Measurements from ENCODE around the gene MAPK14. TPM values are rescaled to one million over a fixed set of nuclear protein-coding genes. Genes with fewer than 3 reads are reported as not detected.

Gene MAPK14
- total and polyA plus RNA-seq, 4 donors, result 16.9 to 82.7 (median 35.9) TPM

DNA sequence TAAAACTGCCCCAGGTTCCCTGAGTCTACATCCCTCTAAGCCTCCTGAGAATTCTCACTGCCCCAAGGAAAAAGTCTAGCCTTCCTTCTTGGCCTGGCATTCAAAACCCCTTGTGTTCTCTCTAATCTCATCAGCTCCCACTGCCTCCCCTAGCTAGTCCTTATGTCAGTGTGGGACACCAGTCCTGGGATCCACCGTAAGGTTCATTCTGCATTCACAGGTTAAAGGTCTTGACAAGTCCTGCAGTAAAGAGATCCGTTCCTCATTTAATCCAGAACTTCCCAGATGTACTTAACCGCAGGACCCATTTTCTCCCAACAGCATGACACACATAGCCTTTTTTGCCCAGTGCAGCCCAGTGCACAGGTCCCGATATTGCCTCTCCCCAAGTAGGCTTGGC lies 114.4 kb downstream of the MAPK14 start:
- H3K4me1 ChIP-seq (ENCODE audit: control insufficient read depth in 4 of 4, insufficient read depth in 4 of 4, low read length in 3 of 4), result no peaks in the 10 kb centered on the region
- 97% methylated on average over 4 of the region's 4 CpGs for WGBS
- no peak for DNase-seq (ENCODE audit: low spot score)

DNA sequence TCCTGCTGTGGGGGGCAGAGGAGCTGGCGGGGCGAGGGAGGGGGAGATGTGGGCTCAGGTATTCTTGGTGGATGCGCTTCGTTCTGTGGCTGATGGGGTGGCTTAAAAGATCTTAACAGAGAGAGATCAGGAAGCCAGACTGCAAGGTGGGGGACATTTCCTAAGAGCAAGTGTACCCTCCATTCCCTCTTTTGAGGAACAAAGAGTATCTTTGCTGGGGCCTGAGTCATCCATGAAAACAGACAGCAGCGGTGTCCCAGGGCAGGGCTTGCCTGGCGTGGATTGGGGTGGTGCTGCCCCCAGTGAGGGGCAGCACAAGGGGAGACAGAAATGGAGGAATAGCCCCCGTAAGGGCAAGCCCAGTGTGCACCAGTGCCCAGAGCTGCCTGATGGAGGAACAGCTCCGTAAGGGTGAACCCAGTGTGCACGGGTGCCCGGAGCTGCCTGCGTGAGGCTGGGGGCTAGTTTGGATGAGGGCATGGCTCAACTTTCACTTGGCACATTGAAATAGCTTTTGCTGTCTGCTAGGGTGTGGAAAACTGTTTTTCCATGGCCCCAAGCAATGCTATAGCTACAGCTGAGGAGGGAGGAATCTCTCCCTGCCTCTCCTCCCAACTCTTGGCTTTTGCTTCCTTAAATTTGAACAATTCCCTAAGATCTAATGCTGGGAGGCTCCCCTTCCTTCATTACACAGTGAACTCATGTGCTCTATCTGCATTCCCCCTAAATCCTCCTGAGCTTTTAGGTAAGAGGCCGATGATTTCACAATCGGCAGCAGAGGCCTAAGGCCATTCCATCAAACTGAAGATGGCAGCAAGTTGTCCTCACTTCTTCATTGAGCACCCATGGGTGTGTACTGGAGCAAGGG lies 115.6 kb downstream of the MAPK14 start:
- 94% methylated on average over 13 of the region's 13 CpGs for WGBS
- TF ChIP-seq RXRA (IDR thresholded peaks at IDR 0.05), result no peak

More for the DNA sequence above, 114.4 kb downstream of the MAPK14 start:
- no peak overlapping the region for H3K27ac ChIP-seq (ENCODE audit: low read depth in 1 of 2, low read length in 2 of 2)
- H3K27me3 ChIP-seq (ENCODE audit: control insufficient read depth in 4 of 4, insufficient read depth in 4 of 4, low read length in 3 of 4), result no peaks in the 10 kb centered on the region
- no peak overlapping the region for H3K4me3 ChIP-seq (ENCODE audit: low read depth in 1 of 3, low read length in 3 of 3)
- H3K9ac ChIP-seq (ENCODE audit: low read depth in 1 of 2, low read length in 2 of 2), result no peak overlapping the region
- H3K36me3 ChIP-seq (ENCODE audit: control insufficient read depth in 4 of 4, insufficient read depth in 3 of 4, low read depth in 1 of 4, low read length in 3 of 4), result peaks cover 0 to 2% (median 0%) of the 10 kb centered on the region in 4 donors
- TF ChIP-seq SP1 (IDR thresholded peaks at IDR 0.05) (no peak), RAD21 (IDR thresholded peaks at IDR 0.05) (no peak), REST (IDR thresholded peaks at IDR 0.05) (no peak), YY1 (IDR thresholded peaks at IDR 0.05) (no peak)
- H3K9me3 ChIP-seq (ENCODE audit: control insufficient read depth in 4 of 4, low read length in 3 of 4), result no peaks in the 10 kb centered on the region

GRCh38 chr6:36145495-36145894 lies 117.9 kb downstream of the MAPK14 start:
- H3K27ac ChIP-seq (ENCODE audit: low read depth in 1 of 2, low read length in 2 of 2), result no peak overlapping the region
- H3K27me3 ChIP-seq (ENCODE audit: control insufficient read depth in 4 of 4, insufficient read depth in 4 of 4, low read length in 3 of 4), result no peaks in the 10 kb centered on the region
- peaks cover 0 to under 1% (median 0%) of the 10 kb centered on the region in 4 donors for H3K4me1 ChIP-seq (ENCODE audit: control insufficient read depth in 4 of 4, insufficient read depth in 4 of 4, low read length in 3 of 4)
- TF ChIP-seq JUND (IDR thresholded peaks at IDR 0.05), result no peak
- TF ChIP-seq ATF3 (IDR thresholded peaks at IDR 0.05), result no peak
- no peak for TF ChIP-seq FOXA1 (IDR thresholded peaks at IDR 0.05)
- TF ChIP-seq RXRA (IDR thresholded peaks at IDR 0.05), result no peak
- DNase-seq (ENCODE audit: low spot score), result no peak
- no peak overlapping the region for H3K4me3 ChIP-seq (ENCODE audit: low read depth in 1 of 3, low read length in 3 of 3)
- WGBS, result 80% methylated on average over 4 of the region's 4 CpGs
- H3K9ac ChIP-seq (ENCODE audit: low read depth in 1 of 2, low read length in 2 of 2), result no peak overlapping the region
- H3K36me3 ChIP-seq (ENCODE audit: control insufficient read depth in 4 of 4, insufficient read depth in 3 of 4, low read depth in 1 of 4, low read length in 3 of 4), result no peaks in the 10 kb centered on the region
- peaks cover 0 to 2% (median 0%) of the 10 kb centered on the region in 4 donors for H3K9me3 ChIP-seq (ENCODE audit: control insufficient read depth in 4 of 4, low read length in 3 of 4)

More for the DNA sequence above, 115.6 kb downstream of the MAPK14 start:
- Histone ChIP-seq H3K27me3 (ENCODE audit: control insufficient read depth in 4 of 4, insufficient read depth in 4 of 4, low read length in 3 of 4) (no peaks in the 10 kb centered on the region), H3K36me3 (ENCODE audit: control insufficient read depth in 4 of 4, insufficient read depth in 3 of 4, low read depth in 1 of 4, low read length in 3 of 4) (peaks cover 0 to 1% (median 0%) of the 10 kb centered on the region in 4 donors), H3K9ac (ENCODE audit: low read depth in 1 of 2, low read length in 2 of 2) (no peak overlapping the region), H3K27ac (ENCODE audit: low read depth in 1 of 2, low read length in 2 of 2) (no peak overlapping the region), H3K4me1 (ENCODE audit: control insufficient read depth in 4 of 4, insufficient read depth in 4 of 4, low read length in 3 of 4) (no peaks in the 10 kb centered on the region), H3K4me3 (ENCODE audit: low read depth in 1 of 3, low read length in 3 of 3) (no peak overlapping the region), H3K9me3 (ENCODE audit: control insufficient read depth in 4 of 4, low read length in 3 of 4) (no peaks in the 10 kb centered on the region)
- DNase-seq (ENCODE audit: low spot score), result no peak

DNA sequence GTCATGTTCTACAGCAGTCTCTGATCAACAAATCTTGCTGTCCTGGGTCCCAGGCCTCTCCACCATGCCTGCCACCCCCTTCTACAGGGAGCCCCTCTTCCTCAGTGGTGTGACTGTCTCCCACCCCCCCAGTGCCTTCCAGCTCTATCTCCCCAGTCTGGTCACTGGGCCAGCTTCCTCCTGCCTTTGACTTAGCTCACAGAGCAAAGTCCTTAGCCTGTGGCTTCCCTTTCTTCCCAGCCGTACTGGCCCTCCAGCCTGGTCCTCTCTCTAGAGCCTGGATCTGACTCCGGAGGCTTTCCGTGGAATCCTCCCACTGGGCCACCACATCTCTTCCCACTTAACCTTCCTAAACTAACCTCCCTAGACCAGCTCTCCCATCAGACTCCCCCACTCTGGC lies 119.7 kb downstream of the MAPK14 start:
- 92% methylated on average over 3 of the region's 3 CpGs for WGBS
- no peaks in the 10 kb centered on the region for H3K36me3 ChIP-seq (ENCODE audit: control insufficient read depth in 4 of 4, insufficient read depth in 3 of 4, low read depth in 1 of 4, low read length in 3 of 4)
- no peaks in the 10 kb centered on the region for H3K27me3 ChIP-seq (ENCODE audit: control insufficient read depth in 4 of 4, insufficient read depth in 4 of 4, low read length in 3 of 4)
- no peak overlapping the region for H3K27ac ChIP-seq (ENCODE audit: low read depth in 1 of 2, low read length in 2 of 2)
- H3K4me3 ChIP-seq (ENCODE audit: low read depth in 1 of 3, low read length in 3 of 3), result no peak overlapping the region
- DNase-seq (ENCODE audit: low spot score), result no peak
- peaks cover 0 to 2% (median 0%) of the 10 kb centered on the region in 4 donors for H3K9me3 ChIP-seq (ENCODE audit: control insufficient read depth in 4 of 4, low read length in 3 of 4)
- H3K9ac ChIP-seq (ENCODE audit: low read depth in 1 of 2, low read length in 2 of 2), result no peak overlapping the region
- peaks cover 0 to 1% (median 0%) of the 10 kb centered on the region in 4 donors for H3K4me1 ChIP-seq (ENCODE audit: control insufficient read depth in 4 of 4, insufficient read depth in 4 of 4, low read length in 3 of 4)
- TF ChIP-seq YY1 (IDR thresholded peaks at IDR 0.05), result no peak
- TF ChIP-seq FOXA1 (IDR thresholded peaks at IDR 0.05), result no peak
- TF ChIP-seq, protein P1, sequence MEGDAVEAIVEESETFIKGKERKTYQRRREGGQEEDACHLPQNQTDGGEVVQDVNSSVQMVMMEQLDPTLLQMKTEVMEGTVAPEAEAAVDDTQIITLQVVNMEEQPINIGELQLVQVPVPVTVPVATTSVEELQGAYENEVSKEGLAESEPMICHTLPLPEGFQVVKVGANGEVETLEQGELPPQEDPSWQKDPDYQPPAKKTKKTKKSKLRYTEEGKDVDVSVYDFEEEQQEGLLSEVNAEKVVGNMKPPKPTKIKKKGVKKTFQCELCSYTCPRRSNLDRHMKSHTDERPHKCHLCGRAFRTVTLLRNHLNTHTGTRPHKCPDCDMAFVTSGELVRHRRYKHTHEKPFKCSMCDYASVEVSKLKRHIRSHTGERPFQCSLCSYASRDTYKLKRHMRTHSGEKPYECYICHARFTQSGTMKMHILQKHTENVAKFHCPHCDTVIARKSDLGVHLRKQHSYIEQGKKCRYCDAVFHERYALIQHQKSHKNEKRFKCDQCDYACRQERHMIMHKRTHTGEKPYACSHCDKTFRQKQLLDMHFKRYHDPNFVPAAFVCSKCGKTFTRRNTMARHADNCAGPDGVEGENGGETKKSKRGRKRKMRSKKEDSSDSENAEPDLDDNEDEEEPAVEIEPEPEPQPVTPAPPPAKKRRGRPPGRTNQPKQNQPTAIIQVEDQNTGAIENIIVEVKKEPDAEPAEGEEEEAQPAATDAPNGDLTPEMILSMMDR (IDR thresholded peaks at IDR 0.05; ENCODE audit: low read depth, low read length, missing input control), result no peak
- no peak for TF ChIP-seq NR2F2 (IDR thresholded peaks at IDR 0.05)
- TF ChIP-seq TAF1 (conservative IDR thresholded peaks at IDR 0.05), result no peak
- no peak for TF ChIP-seq ATF3 (IDR thresholded peaks at IDR 0.05)
- TF ChIP-seq JUND (IDR thresholded peaks at IDR 0.05), result no peak
- TF ChIP-seq RAD21 (IDR thresholded peaks at IDR 0.05), result no peak
- TF ChIP-seq MAX (IDR thresholded peaks at IDR 0.05), result no peak
- TF ChIP-seq HNF4A (conservative IDR thresholded peaks at IDR 0.05), result no peak
